IMR-90 (cell line): ENCODE results near the gene PRPH2. TPM values are rescaled to one million over a fixed set of nuclear protein-coding genes. Genes with fewer than 3 reads are reported as not detected.
A peak's percentile ranks its signal among the peaks of the same experiment; 100 is the strongest.

Source experiments
- ATAC-seq: fragments of 200-7000 bp; cut with Tn5 transposase; 2 replicates; pipeline ENCODE4 v1.9.1; 2020; ENCODE audit warnings: low read depth, mild to moderate bottlenecking, moderate library complexity
- BruUV-seq: library from RNA; stranded (reverse); fragments of 400-500 nt; replicated peaks from 2 replicates; lab custom pipeline; 2021; lab: Mats Ljungman, UMichigan
- CTCF ChIA-PET: fragments of 300-600 bp; formaldehyde crosslinking; extraction: SDS; loops from one replicate; lab custom pipeline; 2021; ENCODE audit warnings: antibody characterized with exemption; lab: Yijun Ruan, JAX
- POLR2A ChIA-PET: fragments of 300-600 bp; sonication (Branson Sonifier 250); formaldehyde crosslinking; loops from one replicate; lab custom pipeline; 2022; ENCODE audit warnings: antibody characterized with exemption; ENCODE audit not compliant: unreplicated experiment; lab: Charles Lee
- DNase-seq: peaks from one replicate; pipeline ENCODE4 v3.0.0; 2013
- H2AFZ ChIP-seq: replicated peaks from 2 replicates; pipeline ENCODE3; 2013; ENCODE audit warnings: low read length, mild to moderate bottlenecking; ENCODE audit not compliant: poor library complexity
- H2AK5ac ChIP-seq: 2 replicates; pipeline ENCODE4 v1.6.1; 2013; ENCODE audit warnings: low read depth, low read length, inconsistent platforms
- H2AK9ac ChIP-seq: replicated peaks from 2 replicates; pipeline ENCODE3; 2013; ENCODE audit warnings: mild to moderate bottlenecking, low read depth, low read length, moderate library complexity; ENCODE audit not compliant: poor library complexity
- H2BK120ac ChIP-seq: 2 replicates; pipeline ENCODE4 v1.6.1; 2013; ENCODE audit warnings: low read depth, low read length, inconsistent platforms
- H2BK15ac ChIP-seq: 3 replicates; pipeline ENCODE4 v1.6.1; 2013; ENCODE audit warnings: low read depth, low read length, inconsistent platforms
- H2BK20ac ChIP-seq: 2 replicates; pipeline ENCODE4 v1.6.1; 2013; ENCODE audit warnings: low read depth, mild to moderate bottlenecking, inconsistent platforms, low read length, moderate library complexity
- H2BK5ac ChIP-seq: 2 replicates; pipeline ENCODE4 v1.6.1; 2013; ENCODE audit warnings: mild to moderate bottlenecking, low read depth, low read length, inconsistent platforms; ENCODE audit not compliant: poor library complexity, severe bottlenecking
- H3K14ac ChIP-seq: replicated peaks from 2 replicates; pipeline ENCODE4 v1.6.1; 2013; ENCODE audit warnings: low read depth, low read length, inconsistent platforms
- H3K18ac ChIP-seq: 2 replicates; pipeline ENCODE4 v1.6.1; 2013; ENCODE audit warnings: low read depth, low read length, control low read depth
- H3K23ac ChIP-seq: 2 replicates; pipeline ENCODE4 v1.6.1; 2013; ENCODE audit warnings: low read depth, low read length, inconsistent platforms
- H3K27ac ChIP-seq: 2 replicates; pipeline ENCODE4 v1.5.1; 2013; ENCODE audit warnings: mild to moderate bottlenecking, control low read depth, low read length; ENCODE audit not compliant: insufficient read depth
- H3K27me3 ChIP-seq: 2 replicates; pipeline ENCODE4 v1.6.1; 2013; ENCODE audit warnings: low read length; ENCODE audit not compliant: control insufficient read depth, insufficient read depth
- H3K36me3 ChIP-seq: 2 replicates; pipeline ENCODE4 v1.6.1; 2013; ENCODE audit warnings: low read length, mixed read lengths; ENCODE audit not compliant: control insufficient read depth, insufficient read depth
- H3K4ac ChIP-seq: 2 replicates; pipeline ENCODE4 v1.6.1; 2013; ENCODE audit warnings: low read depth, low read length, inconsistent platforms
- H3K4me1 ChIP-seq: 2 replicates; pipeline ENCODE4 v1.6.1; 2013; ENCODE audit warnings: low read length, mixed read lengths; ENCODE audit not compliant: control insufficient read depth, insufficient read depth
- H3K4me2 ChIP-seq: 2 replicates; pipeline ENCODE4 v1.6.1; 2013; ENCODE audit warnings: low read depth, mild to moderate bottlenecking, control low read depth, low read length, moderate library complexity
- H3K4me3 ChIP-seq: 2 replicates; pipeline ENCODE4 v1.5.1; 2013; ENCODE audit warnings: low read depth, mild to moderate bottlenecking, control low read depth, low read length, moderate library complexity; ENCODE audit not compliant: insufficient read depth
- H3K56ac ChIP-seq: 2 replicates; pipeline ENCODE4 v1.6.1; 2013; ENCODE audit warnings: low read length, inconsistent platforms; ENCODE audit not compliant: insufficient read depth; ENCODE audit errors: extremely low read depth
- H3K79me1 ChIP-seq, 2 experiments: 2 replicates each; pipeline ENCODE4 v1.6.1; 2013; ENCODE audit warnings: low read length in 2 of 2, inconsistent platforms in 1 of 2, low read depth in 1 of 2
- H3K9ac ChIP-seq: 2 replicates; pipeline ENCODE4 v1.6.1; 2013; ENCODE audit warnings: low read depth, low read length, control low read depth
- H3K9me1 ChIP-seq: 2 replicates; pipeline ENCODE4 v1.6.1; 2013; ENCODE audit warnings: low read length, inconsistent platforms; ENCODE audit not compliant: insufficient read depth
- H3K9me3 ChIP-seq: 2 replicates; pipeline ENCODE4 v1.6.1; 2013; ENCODE audit warnings: low read length; ENCODE audit not compliant: control insufficient read depth, insufficient read depth
- H4K20me1 ChIP-seq: 2 replicates; pipeline ENCODE4 v1.6.1; 2013; ENCODE audit warnings: low read length, inconsistent platforms; ENCODE audit not compliant: insufficient read depth
- H4K5ac ChIP-seq: 2 replicates; pipeline ENCODE4 v1.6.1; 2013; ENCODE audit warnings: mild to moderate bottlenecking, low read depth, low read length, control low read depth
- H4K8ac ChIP-seq, 2 experiments: 2 replicates each; pipeline ENCODE4 v1.6.1; 2013; ENCODE audit warnings: low read depth in 2 of 2, low read length in 2 of 2, control low read depth in 1 of 2, inconsistent platforms in 1 of 2
- H4K91ac ChIP-seq: 2 replicates; pipeline ENCODE4 v1.6.1; 2013; ENCODE audit warnings: low read depth, low read length, inconsistent platforms; ENCODE audit not compliant: insufficient read depth
- BHLHE40 ChIP-seq: fragments of 150-350 bp; IDR thresholded peaks from 2 replicates; pipeline ENCODE4 v1.6.1; 2016; ENCODE audit warnings: mild to moderate bottlenecking, low read depth, low read length
- CEBPB ChIP-seq: IDR thresholded peaks from 2 replicates; pipeline ENCODE4 v1.6.1; 2012; ENCODE audit warnings: low read depth, low read length, improper control_type of control experiment
- CHD1 ChIP-seq: IDR thresholded peaks from 2 replicates; pipeline ENCODE4 v1.6.1; 2012; ENCODE audit warnings: low read depth, low read length, improper control_type of control experiment
- CTCF ChIP-seq: conservative IDR thresholded peaks from 2 replicates; pipeline ENCODE4 v1.5.1; 2012; ENCODE audit warnings: mild to moderate bottlenecking, low read depth, low read length, improper control_type of control experiment
- ELK1 ChIP-seq: fragments of 150-350 bp; IDR thresholded peaks from 2 replicates; pipeline ENCODE4 v1.6.1; 2016; ENCODE audit warnings: low read depth, mild to moderate bottlenecking, low read length, moderate library complexity, borderline replicate concordance
- FOS ChIP-seq: fragments of 150-350 bp; IDR thresholded peaks from 2 replicates; pipeline ENCODE4 v1.6.1; 2016; ENCODE audit warnings: low read depth, low read length
- MAZ ChIP-seq: IDR thresholded peaks from 2 replicates; pipeline ENCODE4 v1.6.1; 2012; ENCODE audit warnings: low read depth, mild to moderate bottlenecking, low read length, improper control_type of control experiment, moderate library complexity, borderline replicate concordance
- MXI1 ChIP-seq: IDR thresholded peaks from 2 replicates; pipeline ENCODE4 v1.6.1; 2012; ENCODE audit warnings: low read depth, mild to moderate bottlenecking, low read length, moderate library complexity, borderline replicate concordance
- NFE2L2 ChIP-seq: fragments of 150-350 bp; IDR thresholded peaks from 2 replicates; pipeline ENCODE4 v1.6.1; 2016; ENCODE audit warnings: low read depth, mild to moderate bottlenecking, low read length
- POLR2A ChIP-seq: IDR thresholded peaks from 2 replicates; pipeline ENCODE4 v1.6.1; 2012; ENCODE audit warnings: mild to moderate bottlenecking, low read depth, low read length
- RCOR1 ChIP-seq: IDR thresholded peaks from 2 replicates; pipeline ENCODE4 v1.6.1; 2012; ENCODE audit warnings: mild to moderate bottlenecking, low read length, improper control_type of control experiment; ENCODE audit not compliant: insufficient replicate concordance
- RFX5 ChIP-seq: IDR thresholded peaks from 2 replicates; pipeline ENCODE4 v1.8.0; 2012; ENCODE audit warnings: low read depth, mild to moderate bottlenecking, low read length, moderate library complexity
- SMC3 ChIP-seq: fragments of 150-350 bp; IDR thresholded peaks from 2 replicates; pipeline ENCODE4 v1.6.1; 2016; ENCODE audit warnings: low read depth, mild to moderate bottlenecking, antibody characterized with exemption, low read length, moderate library complexity
- USF2 ChIP-seq: fragments of 150-350 bp; IDR thresholded peaks from 2 replicates; pipeline ENCODE4 v1.6.1; 2017; ENCODE audit warnings: mild to moderate bottlenecking, antibody characterized with exemption, low read length, low read depth
- WGBS, 2 experiments: methylation state at CpG; one replicate each; pipeline versions ENCODE4 v1.1.5 to v1.1.7; 2013; ENCODE audit warnings: missing lambda C conversion rate in 2 of 2; ENCODE audit not compliant: insufficient read length in 1 of 2; ENCODE audit errors: extremely low coverage in 2 of 2; 5-methylcytosine and 5-hydroxymethylcytosine counted together
- dilution Hi-C: fragments of 300-500 bp; cut with HindIII; formaldehyde crosslinking; loops from one replicate; pipeline ENCODE4 v1.14.3; 2018; ENCODE audit warnings: low sequenced_read_pairs; ENCODE audit not compliant: unreplicated experiment
- in situ Hi-C: fragments of 300-500 bp; cut with MboI; formaldehyde crosslinking; loops from 3 replicates; pipeline ENCODE4 v1.14.3; 2019; ENCODE audit warnings: low sequenced_read_pairs, inconsistent platforms, mixed read lengths
- intact Hi-C: fragments of 100-400 bp; cut with micrococcal nuclease; formaldehyde crosslinking; loops from 2 replicates; pipeline ENCODE4 v1.10.0; 2022
- polyA plus RNA-seq, 3 experiments: library from polyadenylated mRNA; depleted of rRNA; stranded (reverse); fragments of >200 nt; gene quantifications; 2 replicates each; pipeline ENCODE4 v1.2.3, GENCODE V29; 2012; ENCODE audit warnings: low replicate concordance in 1 of 3
- total RNA-seq: library from RNA; depleted of rRNA; stranded (reverse); fragments of >200 nt; gene quantifications from 2 replicates; pipeline ENCODE4 v1.2.3, GENCODE V29; 2012

The PRPH2 gene
- total and polyA plus RNA-seq, 2 of the 4 experiments (the other 2 are of a cell fraction): 1.0 to 1.1 TPM

- no peak overlapping the region for H2AK9ac ChIP-seq
- H2BK120ac ChIP-seq: no peak overlapping the region
- H3K18ac ChIP-seq: no peak overlapping the region
- H4K5ac ChIP-seq: no peak overlapping the region
- no peak overlapping the region for H2AK5ac ChIP-seq
- no peak for ATAC-seq
- peaks cover 12% of the 10 kb centered on the region for H3K9me1 ChIP-seq
- dilution Hi-C loops: no loop called here
- no peaks in the 10 kb centered on the region for H3K9me3 ChIP-seq
- 33% methylated on average over 1 of the region's 24 CpGs; no CpG with 5 or more reads in 1 of the 2 experiments for WGBS, 2 experiments
- H3K4me2 ChIP-seq: no peak overlapping the region
- no peak overlapping the region for H4K91ac ChIP-seq
- no peak overlapping the region for H3K23ac ChIP-seq
- no peak overlapping the region for H4K8ac ChIP-seq
- ChIA-PET POLR2A (no interaction called here), CTCF (interaction anchor here (0.6 kb wide), 1 partner anchor 257 kb away, joined by 4 read pairs; no protein-coding TSS in a partner anchor)
- BruUV-seq: no TSS peak
- H4K20me1 ChIP-seq: no peaks in the 10 kb centered on the region
- no peaks in the 10 kb centered on the region for H3K79me1 ChIP-seq
- peaks cover 5% of the 10 kb centered on the region for H3K4me1 ChIP-seq
- no peak overlapping the region for H3K27ac ChIP-seq
- H3K14ac ChIP-seq: no peak overlapping the region
- in situ Hi-C loops: no loop called here
- H3K56ac ChIP-seq: no peak overlapping the region
- H3K36me3 ChIP-seq: peaks cover 1% of the 10 kb centered on the region; the same call in 1 of the 2 replicates
- DNase-seq: no peak
- H3K4me3 ChIP-seq: no peak overlapping the region
- no peak for TF ChIP-seq ELK1
- no peak for TF ChIP-seq RCOR1
- TF ChIP-seq POLR2A: no peak
- TF ChIP-seq MXI1: no peak
- TF ChIP-seq USF2: no peak
- no peak for TF ChIP-seq BHLHE40
- TF ChIP-seq CTCF: no peak
- no peak for TF ChIP-seq MAZ
- TF ChIP-seq FOS: no peak
- no peak for TF ChIP-seq CEBPB
- no peak for TF ChIP-seq RFX5
- no peak for TF ChIP-seq NFE2L2
- TF ChIP-seq CHD1: no peak
- no peak for TF ChIP-seq SMC3
- H3K4ac ChIP-seq: no peak overlapping the region
- H3K9ac ChIP-seq: no peak overlapping the region
- no peaks in the 10 kb centered on the region for H3K27me3 ChIP-seq
- H2BK15ac ChIP-seq: no peak overlapping the region
- no peak overlapping the region for H2BK20ac ChIP-seq
- intact Hi-C loops: no loop called here
- peak overlapping the region; percentile 72 for H2AFZ ChIP-seq
- no peak overlapping the region for H2BK5ac ChIP-seq
These were observed 18.0 kb downstream of the PRPH2 start for GRCh38 chr6:42704251-42704936.
